Mesothelial cell of epicardium (in vitro differentiated cells): ENCODE results near the gene ARHGAP36. TPM values are rescaled to one million over a fixed set of nuclear protein-coding genes. Genes with fewer than 3 reads are reported as not detected.

Experiments
- DNase-seq, 2 experiments: peaks; one replicate each; pipeline ENCODE4 v3.0.0; 2021; ENCODE audit warnings: low spot score in 2 of 2; ENCODE audit not compliant: unreplicated experiment in 2 of 2
- H3K27ac Mint-ChIP-seq: 2 replicates; pipeline ENCODE4 v1.8.0; 2021; ENCODE audit warnings: mixed read lengths
- H3K27me3 Mint-ChIP-seq: 2 replicates; pipeline ENCODE4 v1.8.0; 2021; ENCODE audit warnings: low read depth, mixed read lengths
- H3K36me3 Mint-ChIP-seq: 2 replicates; pipeline ENCODE4 v1.8.0; 2021; ENCODE audit warnings: mixed read lengths
- H3K4me1 Mint-ChIP-seq: 2 replicates; pipeline ENCODE4 v1.8.0; 2021; ENCODE audit warnings: mixed read lengths
- H3K4me3 Mint-ChIP-seq: 2 replicates; pipeline ENCODE4 v1.8.0; 2021; ENCODE audit warnings: mild to moderate bottlenecking, moderate library complexity, mixed read lengths
- H3K9me3 Mint-ChIP-seq: 2 replicates; pipeline ENCODE4 v1.8.0; 2021; ENCODE audit warnings: mixed read lengths
- total RNA-seq: library from RNA; stranded (reverse); gene quantifications from 3 replicates; pipeline ENCODE4 v1.2.1, GENCODE V29; 2021
- TF ChIP-seq, protein P1 (sequence below): fragments of 200-600 bp; sonication (generic); IDR thresholded peaks from one replicate; pipeline ENCODE4 v1.5.0; 2021; ENCODE audit warnings: antibody characterized with exemption; ENCODE audit not compliant: unreplicated experiment

Gene ARHGAP36
- total RNA-seq, 1 donor from 2014 or later, result not detected

GRCh38 chrX:131054906-131055305 lies 3.2 kb upstream of the ARHGAP36 start:
- Mint-ChIP-seq H3K36me3 (no peaks in the 10 kb centered on the region), H3K4me3 (no peak overlapping the region), H3K4me1 (peaks cover 3% of the 10 kb centered on the region), H3K9me3 (no peaks in the 10 kb centered on the region), H3K27ac (no peak overlapping the region), H3K27me3 (peaks cover 83% of the 10 kb centered on the region)
- DNase-seq, result no peak
- TF ChIP-seq, protein P1, sequence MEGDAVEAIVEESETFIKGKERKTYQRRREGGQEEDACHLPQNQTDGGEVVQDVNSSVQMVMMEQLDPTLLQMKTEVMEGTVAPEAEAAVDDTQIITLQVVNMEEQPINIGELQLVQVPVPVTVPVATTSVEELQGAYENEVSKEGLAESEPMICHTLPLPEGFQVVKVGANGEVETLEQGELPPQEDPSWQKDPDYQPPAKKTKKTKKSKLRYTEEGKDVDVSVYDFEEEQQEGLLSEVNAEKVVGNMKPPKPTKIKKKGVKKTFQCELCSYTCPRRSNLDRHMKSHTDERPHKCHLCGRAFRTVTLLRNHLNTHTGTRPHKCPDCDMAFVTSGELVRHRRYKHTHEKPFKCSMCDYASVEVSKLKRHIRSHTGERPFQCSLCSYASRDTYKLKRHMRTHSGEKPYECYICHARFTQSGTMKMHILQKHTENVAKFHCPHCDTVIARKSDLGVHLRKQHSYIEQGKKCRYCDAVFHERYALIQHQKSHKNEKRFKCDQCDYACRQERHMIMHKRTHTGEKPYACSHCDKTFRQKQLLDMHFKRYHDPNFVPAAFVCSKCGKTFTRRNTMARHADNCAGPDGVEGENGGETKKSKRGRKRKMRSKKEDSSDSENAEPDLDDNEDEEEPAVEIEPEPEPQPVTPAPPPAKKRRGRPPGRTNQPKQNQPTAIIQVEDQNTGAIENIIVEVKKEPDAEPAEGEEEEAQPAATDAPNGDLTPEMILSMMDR, result no peak

DNA sequence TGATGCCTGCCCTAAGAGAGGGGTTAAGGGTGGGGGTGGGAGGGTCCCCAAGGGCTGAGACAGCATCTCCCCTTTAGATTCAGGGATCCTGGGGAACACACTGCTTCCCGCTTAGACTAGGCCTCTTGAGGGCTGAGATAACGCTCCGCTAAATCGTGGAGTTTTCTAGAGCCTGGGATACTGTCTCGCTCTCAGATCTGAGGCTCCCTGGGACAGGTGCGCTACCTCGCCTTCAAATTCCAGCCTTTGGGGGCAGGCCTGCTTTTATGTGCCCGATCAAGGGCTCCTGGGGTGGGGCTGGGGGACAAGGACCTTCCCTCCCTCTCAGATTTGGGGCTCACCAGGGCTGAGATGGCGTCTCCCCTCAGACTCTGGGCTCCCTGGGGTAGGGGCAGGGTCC lies 440 bp upstream of the ARHGAP36 start:
- no peak for DNase-seq
- Mint-ChIP-seq H3K36me3 (no peaks in the 10 kb centered on the region), H3K27ac (no peak overlapping the region), H3K4me3 (no peak overlapping the region), H3K4me1 (peaks cover 3% of the 10 kb centered on the region), H3K9me3 (no peaks in the 10 kb centered on the region), H3K27me3 (peaks cover 93% of the 10 kb centered on the region)
- TF ChIP-seq, protein P1, result no peak

DNA sequence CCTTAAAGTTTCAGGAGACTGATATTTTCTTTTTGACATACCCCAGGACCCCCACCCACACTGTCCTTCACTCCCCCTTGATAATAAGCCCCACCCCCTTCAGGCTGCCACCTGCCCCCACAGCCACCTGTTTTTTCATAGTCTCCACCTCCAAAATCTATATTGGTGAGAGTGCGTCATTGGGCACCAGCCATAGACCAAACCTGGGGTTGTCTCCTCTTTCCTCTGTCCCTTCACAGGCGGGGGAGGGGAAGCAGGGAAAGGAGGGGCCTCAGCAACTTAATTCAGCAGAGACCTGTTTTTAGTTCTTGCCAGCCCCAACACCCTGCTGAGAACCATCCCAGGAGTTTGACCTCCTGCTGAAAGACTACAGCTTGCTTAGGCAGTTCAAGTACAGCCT lies 1.1 kb downstream of the ARHGAP36 start:
- DNase-seq, result no peak
- peaks cover 3% of the 10 kb centered on the region for H3K4me1 Mint-ChIP-seq
- H3K4me3 Mint-ChIP-seq, result no peak overlapping the region
- peaks cover 78% of the 10 kb centered on the region for H3K27me3 Mint-ChIP-seq
- no peaks in the 10 kb centered on the region for H3K9me3 Mint-ChIP-seq
- H3K36me3 Mint-ChIP-seq, result no peaks in the 10 kb centered on the region
- H3K27ac Mint-ChIP-seq, result no peak overlapping the region
- TF ChIP-seq, protein P1, result no peak

GRCh38 chrX:131060147-131060546 lies 2.0 kb downstream of the ARHGAP36 start:
- H3K27ac Mint-ChIP-seq, result no peak overlapping the region
- H3K36me3 Mint-ChIP-seq, result no peaks in the 10 kb centered on the region
- no peak for DNase-seq
- peaks cover 69% of the 10 kb centered on the region for H3K27me3 Mint-ChIP-seq
- H3K9me3 Mint-ChIP-seq, result no peaks in the 10 kb centered on the region
- TF ChIP-seq, protein P1, result no peak
- H3K4me3 Mint-ChIP-seq, result no peak overlapping the region
- H3K4me1 Mint-ChIP-seq, result peaks cover 3% of the 10 kb centered on the region

- Mint-ChIP-seq H3K4me1 (peaks cover 3% of the 10 kb centered on the region), H3K9me3 (no peaks in the 10 kb centered on the region), H3K4me3 (no peak overlapping the region), H3K27me3 (peaks cover 59% of the 10 kb centered on the region), H3K27ac (no peak overlapping the region), H3K36me3 (no peaks in the 10 kb centered on the region)
- TF ChIP-seq, protein P1, result no peak
- no peak for DNase-seq
These were observed 3.2 kb downstream of the ARHGAP36 start for GRCh38 chrX:131061306-131061705.

DNA sequence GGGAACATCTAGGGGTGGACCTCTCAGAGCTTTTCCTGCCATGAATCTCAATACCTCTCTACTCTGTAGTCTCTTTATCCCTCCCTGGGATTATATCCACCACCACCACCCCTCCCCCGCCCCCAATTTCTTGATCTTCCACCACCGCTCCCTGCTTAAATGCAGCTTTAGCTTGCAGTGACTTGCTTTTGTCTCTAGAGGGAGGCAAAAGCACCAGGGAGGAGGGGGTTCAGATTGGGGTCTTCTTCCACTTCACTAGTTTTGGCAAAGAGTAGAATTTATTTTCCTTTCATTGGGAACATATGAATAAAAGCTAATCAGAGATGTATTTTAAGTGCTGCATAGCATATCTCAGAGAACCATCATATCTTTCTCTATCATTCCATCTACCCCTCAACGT lies 5.5 kb downstream of the ARHGAP36 start:
- H3K4me1 Mint-ChIP-seq, result peaks cover under 1% of the 10 kb centered on the region
- DNase-seq, result no peak
- no peaks in the 10 kb centered on the region for H3K36me3 Mint-ChIP-seq
- H3K9me3 Mint-ChIP-seq, result no peaks in the 10 kb centered on the region
- peaks cover 37% of the 10 kb centered on the region for H3K27me3 Mint-ChIP-seq
- H3K4me3 Mint-ChIP-seq, result no peak overlapping the region
- TF ChIP-seq, protein P1, result no peak
- no peak overlapping the region for H3K27ac Mint-ChIP-seq
